GM11168 (cell line): ENCODE results near the gene SERHL2.
"Not testable (repeated sequence)": the region's sequence is repeated elsewhere in the genome, so short reads cannot be mapped to it uniquely, and the experiment has no call there.

ENCODE experiments used
- in situ Hi-C: fragments of 300-500 bp; cut with MboI; formaldehyde crosslinking; loops from one replicate; pipeline ENCODE4 v1.12.0; 2022; ENCODE audit warnings: low sequenced_read_pairs; ENCODE audit not compliant: unreplicated experiment

Gene SERHL2

DNA sequence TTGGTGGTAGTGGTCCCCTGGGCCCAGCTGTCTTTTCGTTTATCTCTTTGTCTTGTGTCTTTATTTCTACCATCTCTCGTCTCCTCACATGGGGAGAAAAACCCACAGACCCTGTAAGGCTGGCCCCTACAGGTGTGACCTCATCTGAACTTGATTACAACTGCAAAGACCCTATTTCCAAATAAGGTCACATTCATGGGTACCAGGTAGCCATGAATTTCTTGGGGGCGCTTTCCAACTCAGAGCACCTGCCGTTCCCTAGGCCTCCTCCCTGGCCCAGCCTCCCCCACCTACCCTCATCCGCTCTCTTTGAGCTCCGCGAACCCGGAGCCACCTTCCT, 20.1 kb upstream of the SERHL2 start:
- in situ Hi-C loops, result no loop called here

DNA sequence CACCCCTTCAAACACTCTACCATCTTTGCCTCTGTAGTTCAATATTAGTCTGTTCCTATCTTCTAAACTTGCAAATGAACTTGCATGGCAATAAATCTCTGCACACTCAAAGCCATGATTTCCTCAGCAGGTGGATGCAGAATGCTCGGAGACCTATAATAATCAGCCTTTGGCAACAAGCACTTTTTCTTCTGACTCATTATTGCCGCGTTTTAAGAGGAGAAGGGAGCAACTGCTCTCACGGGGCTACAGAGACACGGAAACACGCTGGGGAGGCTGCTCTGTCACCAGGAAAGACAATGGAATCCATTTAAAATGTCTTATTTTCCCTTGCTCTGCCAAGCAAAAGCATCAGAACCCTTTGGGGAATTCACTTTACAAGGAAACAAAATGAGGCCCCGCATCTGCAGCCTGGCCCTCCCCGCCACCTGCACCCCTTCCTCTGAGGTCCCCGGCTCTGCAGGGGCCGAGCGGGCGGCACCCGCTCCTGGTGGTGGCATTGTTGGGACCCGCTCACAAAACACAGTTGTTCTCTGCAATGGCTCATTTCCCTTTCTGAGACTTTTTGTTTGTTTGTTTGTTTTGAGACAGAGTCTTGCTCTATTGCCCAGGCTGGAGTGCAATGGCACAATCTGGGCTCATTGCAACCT, 18.5 kb upstream of the SERHL2 start:
- in situ Hi-C loops, result not testable (repeated sequence)

DNA sequence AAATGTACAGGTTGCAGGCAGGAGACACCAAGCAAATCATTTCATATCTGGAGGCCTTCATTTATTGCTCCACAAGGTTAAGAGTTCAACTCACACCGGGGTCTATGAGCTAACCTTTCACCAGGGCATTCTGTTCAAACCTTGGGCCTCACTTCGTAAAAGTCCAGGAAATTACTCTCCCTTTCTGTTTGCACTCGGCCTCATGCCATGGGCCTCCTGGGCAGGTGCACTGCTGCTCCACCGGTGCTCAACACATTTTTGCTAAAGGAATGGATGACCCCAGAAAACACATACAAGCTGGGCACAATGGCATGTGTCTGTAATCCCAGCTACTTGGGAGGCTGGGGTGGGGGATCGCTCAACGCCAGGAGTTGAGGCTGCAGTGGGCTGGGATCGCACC, 17.6 kb upstream of the SERHL2 start:
- in situ Hi-C loops, result no loop called here

DNA sequence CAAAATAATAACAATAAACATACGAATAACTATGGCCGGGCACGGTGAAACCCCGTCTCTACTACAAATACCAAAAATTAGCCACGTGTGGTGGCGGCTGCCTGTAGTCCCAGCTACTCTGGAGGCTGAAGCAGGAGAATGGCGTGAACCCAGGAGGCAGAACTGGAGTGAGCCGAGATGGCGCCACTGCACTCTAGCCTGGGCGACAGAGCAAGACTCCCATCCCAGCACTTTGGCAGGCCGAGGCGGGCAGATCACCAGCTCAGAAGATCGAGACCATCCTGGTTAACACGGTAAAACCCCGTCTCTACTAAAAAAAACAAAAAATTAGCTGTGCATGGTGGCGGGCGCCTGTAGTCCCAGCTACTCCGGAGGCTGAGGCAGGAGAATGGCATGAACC, 17.1 kb upstream of the SERHL2 start:
- in situ Hi-C loops, result not testable (repeated sequence)

DNA sequence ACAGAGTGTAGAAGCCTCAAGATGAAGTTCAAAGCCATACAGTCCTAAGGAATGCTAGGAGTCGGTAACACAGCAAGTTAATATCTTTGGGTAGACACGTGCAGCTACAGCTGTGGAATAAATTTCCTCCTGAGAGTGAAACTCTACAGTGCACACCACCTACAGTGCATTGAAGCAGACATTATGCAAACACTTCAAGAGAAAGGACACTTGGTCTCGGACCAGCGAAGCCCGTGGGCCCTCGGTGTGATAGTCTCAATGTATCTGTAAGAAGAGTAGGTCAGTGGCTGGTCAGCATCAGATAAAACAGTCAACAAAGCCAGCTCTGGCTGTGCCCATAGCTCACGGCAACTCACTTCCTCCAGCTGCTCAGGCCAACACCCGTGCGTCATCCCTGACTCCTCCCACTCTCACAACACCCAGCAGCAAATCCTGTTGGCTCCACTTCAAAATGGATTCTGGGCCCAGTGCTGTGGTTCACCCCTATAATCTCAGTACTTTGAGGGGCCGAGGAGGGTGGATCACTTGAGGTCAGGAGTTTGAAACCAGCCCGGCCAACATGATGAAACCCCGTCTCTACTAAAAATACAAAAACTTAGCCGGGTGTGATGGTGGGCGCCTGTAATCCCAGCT, 16.4 kb upstream of the SERHL2 start:
- in situ Hi-C loops, result not testable (repeated sequence)

DNA sequence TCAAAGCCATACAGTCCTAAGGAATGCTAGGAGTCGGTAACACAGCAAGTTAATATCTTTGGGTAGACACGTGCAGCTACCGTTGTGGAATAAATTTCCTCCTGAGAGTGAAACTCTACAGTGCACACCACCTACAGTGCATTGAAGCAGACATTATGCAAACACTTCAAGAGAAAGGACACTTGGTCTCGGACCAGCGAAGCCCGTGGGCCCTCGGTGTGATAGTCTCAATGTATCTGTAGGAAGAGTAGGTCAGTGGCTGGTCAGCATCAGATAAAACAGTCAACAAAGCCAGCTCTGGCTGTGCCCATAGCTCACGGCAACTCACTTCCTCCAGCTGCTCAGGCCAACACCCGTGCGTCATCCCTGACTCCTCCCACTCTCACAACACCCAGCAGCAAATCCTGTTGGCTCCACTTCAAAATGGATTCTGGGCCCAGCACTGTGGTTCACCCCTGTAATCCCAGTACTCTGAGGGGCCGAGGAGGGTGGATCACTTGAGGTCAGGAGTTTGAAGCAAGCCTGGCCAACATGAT, 14.5 kb upstream of the SERHL2 start:
- in situ Hi-C loops, result not testable (repeated sequence)

DNA sequence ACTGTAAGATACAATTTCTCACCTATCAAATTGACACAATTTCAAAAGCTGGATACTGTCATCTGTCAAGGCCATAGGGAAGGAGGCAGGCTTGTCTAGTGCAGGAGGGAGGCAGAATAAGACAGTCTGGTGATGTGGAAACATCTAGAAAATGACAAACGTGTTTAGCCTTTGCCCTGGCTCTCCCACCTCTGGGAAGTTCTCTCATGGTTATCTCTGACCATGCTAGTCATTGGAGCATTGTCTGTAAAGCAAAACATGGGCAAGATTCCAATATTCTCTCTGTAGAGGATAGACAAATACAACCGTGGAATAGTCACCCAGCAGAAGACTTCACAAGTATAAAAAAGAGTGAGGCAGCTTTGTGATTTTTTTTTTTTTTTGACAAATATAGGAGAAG, 9.1 kb upstream of the SERHL2 start:
- in situ Hi-C loops, result no loop called here

DNA sequence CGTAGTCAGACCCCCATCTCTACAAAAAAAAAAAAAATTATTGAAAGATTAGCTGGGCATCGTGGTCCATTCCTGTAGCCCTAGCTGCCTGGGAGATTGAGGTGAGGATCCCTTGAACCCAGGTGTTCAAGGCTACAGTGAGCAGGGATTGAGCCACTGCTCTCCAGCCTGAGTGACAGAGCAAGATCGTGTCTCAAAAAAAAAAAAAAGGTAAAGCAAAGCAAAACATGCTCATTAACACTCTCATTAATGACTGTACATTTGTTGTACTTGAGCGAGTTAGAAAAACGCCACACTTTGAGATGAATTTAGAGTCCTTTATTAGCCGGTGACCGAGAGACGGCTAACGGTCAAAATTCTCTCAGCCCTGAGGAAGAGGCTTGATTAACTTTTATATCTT, 6.2 kb upstream of the SERHL2 start:
- in situ Hi-C loops, result no loop called here

DNA sequence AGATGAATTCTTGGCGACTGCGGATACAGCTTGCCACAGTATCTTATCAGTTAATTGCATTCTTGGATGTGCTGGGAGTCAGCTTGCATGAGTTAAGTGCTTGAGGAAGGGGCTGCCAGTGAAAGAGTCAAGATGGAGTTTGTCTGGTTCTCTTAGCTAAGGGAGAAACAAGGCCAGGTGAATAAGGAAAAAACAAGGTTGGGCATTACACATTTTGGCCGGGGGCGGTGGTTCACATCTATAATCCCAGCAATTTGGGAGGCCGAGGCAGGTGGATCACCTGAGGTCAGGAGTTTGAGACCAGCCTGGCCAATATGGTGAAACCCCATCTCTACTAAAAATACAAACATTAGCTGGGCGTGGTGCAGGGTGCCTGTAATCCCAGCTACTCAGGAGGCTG, 5.6 kb upstream of the SERHL2 start:
- in situ Hi-C loops, result not testable (repeated sequence)

DNA sequence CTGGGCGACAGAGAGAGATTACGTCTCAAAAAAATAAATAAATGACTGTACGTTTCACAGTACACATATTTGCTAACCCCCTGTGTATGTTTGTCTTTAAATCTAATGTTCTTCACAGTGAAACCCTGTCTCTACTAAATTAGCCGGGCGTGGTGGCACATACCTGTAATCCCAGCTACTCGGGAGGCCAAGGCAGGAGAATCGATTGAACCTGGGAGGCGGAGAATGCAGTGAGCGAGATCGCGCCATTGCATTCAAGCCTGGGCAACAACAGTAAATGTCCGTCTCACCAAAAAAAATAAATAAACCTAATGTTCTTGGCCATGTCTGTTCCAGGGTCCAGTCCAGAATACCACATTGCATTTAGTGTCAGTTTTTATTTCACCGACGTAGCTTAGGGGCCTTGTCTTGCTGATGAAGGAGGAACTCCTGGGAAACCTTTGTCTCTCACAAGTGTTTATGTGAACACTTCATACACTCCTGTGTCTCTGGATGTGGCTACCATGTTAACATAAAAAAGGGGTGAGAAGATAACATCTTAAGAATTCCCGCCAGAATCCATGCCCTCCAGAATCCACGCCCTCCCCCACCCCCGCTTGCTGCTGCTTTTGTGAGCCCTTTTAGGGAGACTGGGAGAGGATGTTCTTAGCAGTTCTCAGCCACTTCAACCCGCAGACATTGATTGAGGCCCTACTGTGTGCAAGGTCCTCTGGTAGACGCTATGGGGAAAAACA, 5.0 kb upstream of the SERHL2 start:
- in situ Hi-C loops, result no loop called here

DNA sequence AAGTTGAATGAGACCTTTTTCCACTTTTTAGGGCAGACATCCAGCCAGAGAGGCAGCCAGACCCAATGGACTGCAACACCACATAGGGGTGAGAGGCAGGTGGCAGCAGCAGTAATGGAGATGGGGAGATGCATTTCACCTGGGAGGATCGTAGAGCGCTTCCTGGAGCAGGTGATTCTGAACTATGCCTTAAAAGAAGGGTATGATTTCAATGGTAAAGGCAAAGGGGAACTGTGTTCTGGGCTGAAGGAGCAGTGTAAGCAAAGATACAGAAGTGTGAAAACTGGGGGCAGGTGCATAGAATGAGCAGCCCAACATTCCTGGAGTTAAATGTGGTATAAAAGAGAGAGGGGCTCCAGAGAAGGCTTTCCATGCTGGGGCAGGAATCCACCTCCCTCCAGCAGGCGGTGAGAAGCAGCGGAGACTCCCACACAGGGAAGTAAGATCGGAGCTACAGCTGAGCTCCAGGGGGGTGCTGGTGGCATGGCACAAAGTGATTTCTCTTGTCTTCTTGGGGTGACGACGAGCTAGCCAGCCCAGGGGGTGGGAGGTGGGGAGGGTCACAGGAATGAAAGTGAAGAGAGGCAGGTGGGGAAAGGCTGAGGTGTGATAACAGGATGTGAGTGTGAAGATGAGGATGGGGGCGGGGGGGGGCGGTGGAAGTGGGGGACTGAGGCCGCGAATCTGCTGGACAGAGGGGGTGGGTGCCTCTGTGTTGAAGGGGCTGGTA, 4.3 kb upstream of the SERHL2 start:
- in situ Hi-C loops, result no loop called here

DNA sequence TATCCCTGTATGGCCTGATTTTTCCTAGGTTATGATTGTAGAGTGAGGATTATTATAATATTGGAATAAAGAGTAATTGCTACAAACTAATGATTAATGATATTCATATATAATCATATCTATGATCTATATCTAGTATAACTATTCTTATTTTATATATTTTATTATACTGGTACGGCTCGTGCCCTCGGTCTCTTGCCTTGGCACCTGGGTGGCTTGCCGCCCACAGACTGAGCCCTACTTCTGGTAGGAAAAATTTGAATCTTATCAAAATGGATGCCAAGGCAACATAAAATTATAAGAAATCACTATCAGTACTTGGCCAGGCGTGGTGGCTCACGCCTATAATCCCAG, 1.5 kb upstream of the SERHL2 start:
- in situ Hi-C loops, result not testable (repeated sequence)

DNA sequence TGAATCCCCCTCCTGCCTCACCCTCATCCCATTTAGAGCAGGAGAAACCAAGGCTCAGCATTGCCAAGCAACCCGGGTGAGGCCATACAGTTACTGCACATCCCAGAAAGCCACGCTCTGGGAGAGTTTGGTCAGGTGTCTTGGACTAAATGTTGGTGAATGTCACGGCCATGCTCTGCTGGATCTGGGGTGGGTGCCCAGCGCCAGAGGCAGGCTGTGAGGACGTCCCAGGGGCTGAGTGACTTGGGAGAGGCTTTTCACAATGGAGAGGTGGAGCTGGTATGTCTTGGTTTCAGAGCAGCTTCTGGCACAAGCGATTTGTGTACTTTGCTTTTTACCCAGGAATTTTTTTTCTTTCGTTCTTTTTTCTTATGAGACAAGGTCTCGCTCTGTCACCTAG, 6.6 kb downstream of the SERHL2 start:
- in situ Hi-C loops, result no loop called here

DNA sequence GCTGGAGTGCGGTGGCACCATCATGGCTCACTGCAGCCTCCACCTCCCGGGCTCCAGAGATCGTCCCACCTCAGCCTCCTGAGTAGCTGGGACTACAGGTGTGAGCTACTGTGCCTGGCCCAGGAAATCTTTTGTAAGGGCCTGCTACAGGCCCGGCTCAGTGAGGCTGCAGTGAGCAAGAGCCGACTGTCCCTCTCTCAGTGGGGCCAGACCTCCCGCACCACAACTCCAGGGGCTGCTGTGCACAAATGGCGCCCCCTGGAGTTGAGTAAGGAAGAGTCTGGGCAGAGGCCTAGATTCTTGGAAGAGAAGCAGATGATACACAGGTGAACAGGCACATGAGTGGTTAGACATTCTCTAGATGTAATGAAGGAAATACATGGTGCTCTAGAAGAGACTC, 7.0 kb downstream of the SERHL2 start:
- in situ Hi-C loops, result no loop called here

DNA sequence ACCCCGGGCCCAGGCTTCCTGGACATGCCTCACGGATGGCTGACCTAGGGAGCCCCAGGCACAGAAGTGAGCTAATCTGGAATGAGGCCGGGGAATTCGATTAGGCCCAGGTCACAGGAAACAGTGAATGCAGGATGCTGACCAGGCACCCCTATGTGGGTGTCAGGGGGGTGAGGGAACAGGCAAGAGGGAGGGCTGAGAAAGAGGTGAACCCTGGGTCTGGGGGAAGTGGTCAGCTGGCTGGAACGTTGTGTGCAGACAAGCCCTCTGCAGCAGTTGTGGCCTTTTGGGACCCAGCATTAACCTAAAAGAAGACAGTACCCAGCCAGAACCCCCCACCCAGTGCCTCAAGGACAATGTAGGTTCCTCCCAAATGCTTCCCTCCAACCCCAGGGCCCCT, 8.1 kb downstream of the SERHL2 start:
- in situ Hi-C loops, result no loop called here

DNA sequence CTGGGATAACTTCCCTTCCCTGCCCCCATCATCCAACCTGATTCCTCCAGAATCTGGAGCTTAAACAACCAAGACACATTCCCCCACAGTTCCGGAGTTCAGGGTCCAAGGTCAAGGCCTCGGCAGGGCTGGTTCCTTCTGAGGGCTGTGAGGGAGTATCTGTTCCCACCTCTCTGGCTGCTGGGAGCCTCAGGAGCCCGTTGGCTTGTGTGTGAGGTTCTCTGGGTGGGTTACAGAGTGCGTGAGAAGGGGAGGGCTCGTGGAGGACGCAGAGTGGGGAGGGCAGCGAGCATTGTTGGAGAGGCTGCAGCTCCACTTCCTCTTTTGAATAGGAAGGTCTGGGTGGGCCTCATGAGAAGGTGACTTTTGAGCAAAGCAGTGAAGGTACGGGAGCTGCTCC, 8.5 kb downstream of the SERHL2 start:
- in situ Hi-C loops, result no loop called here

DNA sequence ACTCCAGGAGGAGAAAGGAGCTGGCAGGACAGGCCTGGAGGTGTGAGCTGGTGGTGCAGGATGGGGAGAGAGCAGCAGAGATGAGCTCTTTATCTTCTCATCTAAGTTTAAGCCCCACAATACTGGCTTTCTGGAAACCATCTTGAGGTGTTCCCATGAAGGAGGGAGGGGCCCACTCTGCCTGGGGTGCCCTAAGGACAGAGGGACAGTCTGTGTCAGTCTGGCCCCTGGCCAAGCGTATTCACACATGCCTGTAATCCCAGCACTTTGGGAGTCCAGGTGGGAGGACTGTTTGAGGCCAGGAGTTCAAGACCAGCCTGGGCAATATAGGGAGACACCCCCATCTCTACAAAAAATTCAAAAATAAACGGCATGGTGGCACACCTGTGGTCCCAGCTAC, 8.9 kb downstream of the SERHL2 start:
- in situ Hi-C loops, result no loop called here

DNA sequence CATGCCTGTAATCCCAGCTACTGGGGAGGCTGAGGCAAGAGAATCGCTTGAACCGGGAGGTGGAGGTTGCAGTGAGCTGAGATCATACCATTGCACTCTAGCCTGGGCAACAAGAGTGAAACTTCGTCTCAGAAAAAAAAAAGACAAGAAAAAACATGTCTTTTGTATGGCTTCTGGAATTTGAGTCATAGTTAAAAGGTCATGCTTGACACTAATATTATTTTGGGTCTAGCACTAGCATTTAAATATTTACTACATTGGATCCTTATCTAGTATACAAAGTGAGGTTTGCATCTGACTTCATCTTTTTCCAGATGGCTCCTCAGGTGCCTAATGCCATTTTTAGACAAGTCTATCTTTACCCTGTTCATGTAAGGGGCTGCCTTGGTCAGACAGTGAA, 10.2 kb downstream of the SERHL2 start:
- in situ Hi-C loops, result not testable (repeated sequence)

DNA sequence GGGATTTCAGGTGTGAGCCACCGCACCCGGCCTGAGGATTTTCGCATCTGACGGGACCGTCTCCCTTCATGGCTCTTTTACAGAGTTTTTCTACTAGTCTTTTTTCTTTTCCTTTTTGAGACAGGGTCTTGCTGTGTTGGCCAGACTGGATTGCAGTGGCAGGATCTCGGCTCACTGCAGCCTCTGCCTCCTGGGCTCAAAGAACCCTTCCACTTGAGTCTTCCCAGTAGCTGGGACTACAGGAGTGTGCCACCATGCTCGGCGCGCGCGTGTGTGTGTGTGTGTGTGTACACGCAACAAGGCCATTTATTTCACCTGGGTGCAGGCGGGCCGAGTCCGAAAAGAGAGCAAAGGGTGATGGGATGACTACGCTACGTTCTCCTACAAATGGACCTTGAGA, 10.9 kb downstream of the SERHL2 start:
- in situ Hi-C loops, result no loop called here

DNA sequence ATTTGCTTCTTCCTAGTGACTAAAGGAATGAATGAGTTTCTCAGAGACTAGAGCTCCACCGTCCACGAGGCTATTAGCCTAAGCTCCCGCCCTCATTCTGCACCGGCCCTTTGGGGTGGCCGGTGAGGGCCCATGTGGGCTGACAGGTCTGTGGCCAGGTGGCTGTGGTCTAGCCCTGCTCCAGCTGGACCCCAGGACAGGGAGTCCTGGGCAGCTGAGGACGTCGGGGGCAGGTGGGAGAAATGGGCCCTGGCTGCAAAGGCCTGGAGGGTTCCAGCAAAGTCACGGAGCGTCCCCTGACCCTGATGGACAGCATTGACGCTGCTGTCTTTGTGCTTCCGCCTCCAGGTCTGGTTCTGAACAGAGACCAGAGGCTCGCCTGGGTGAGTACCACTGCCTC, 12.2 kb downstream of the SERHL2 start:
- in situ Hi-C loops, result no loop called here

DNA sequence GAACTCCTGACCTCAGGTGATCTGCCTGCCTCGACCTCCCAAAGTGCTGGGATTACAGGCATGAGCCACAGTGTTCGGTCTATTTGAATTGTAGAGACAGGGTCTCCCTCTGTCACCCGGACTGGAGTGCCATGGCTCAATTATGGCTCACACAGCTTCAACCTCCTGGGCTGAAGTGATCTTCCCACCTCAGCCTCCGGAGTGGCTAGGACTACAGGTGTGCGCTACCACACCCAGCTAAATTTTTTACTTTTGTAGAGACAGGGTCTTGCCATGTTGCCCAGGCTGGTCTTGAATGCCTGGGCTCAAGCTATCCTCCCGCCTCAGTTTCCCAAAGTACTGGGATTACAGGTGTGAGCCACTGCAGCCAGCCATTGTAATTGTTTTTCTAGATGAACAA, 14.2 kb downstream of the SERHL2 start:
- in situ Hi-C loops, result not testable (repeated sequence)
